NB4 (cell line): ENCODE data around the gene ELMOD2.

Experiments
- DNase-seq: peaks from one replicate; pipeline ENCODE4 v3.0.0; 2010; ENCODE audit warnings: low read depth
- H3K4me3 ChIP-seq: one replicate; pipeline ENCODE4 v1.5.1; 2011; ENCODE audit warnings: mild to moderate bottlenecking, low read depth, low read length, moderate library complexity
- CTCF ChIP-seq: IDR thresholded peaks from one replicate; pipeline ENCODE4 v1.5.1; 2012; ENCODE audit warnings: low read depth, low read length
- MAX ChIP-seq: IDR thresholded peaks from 2 replicates; pipeline ENCODE4 v1.6.1; 2011; ENCODE audit warnings: low read depth, low read length
- MYC ChIP-seq: IDR thresholded peaks from 2 replicates; pipeline ENCODE4 v1.6.1; 2011; ENCODE audit warnings: low read depth, low read length
- POLR2A ChIP-seq: IDR thresholded peaks from 2 replicates; pipeline ENCODE4 v1.6.1; 2011; ENCODE audit warnings: mild to moderate bottlenecking; ENCODE audit not compliant: insufficient read length; ENCODE audit errors: extremely low read depth

ELMOD2 gene

GRCh38 chr4:140602714-140603113 lies 78.7 kb downstream of the ELMOD2 start:
- TF ChIP-seq POLR2A: no peak
- TF ChIP-seq MYC: no peak
- no peak for TF ChIP-seq MAX
- no peak for TF ChIP-seq CTCF
- no peak for DNase-seq
- H3K4me3 ChIP-seq: no peak overlapping the region

GRCh38 chr4:140603286-140603685 lies 79.3 kb downstream of the ELMOD2 start:
- no peak overlapping the region for H3K4me3 ChIP-seq
- DNase-seq: peak; percentile 8
- no peak for TF ChIP-seq MAX
- no peak for TF ChIP-seq POLR2A
- no peak for TF ChIP-seq CTCF
- no peak for TF ChIP-seq MYC
